SKM-1 (cell line): Measurements from ENCODE around the gene EML6.

Source experiments
- DNase-seq: peaks from one replicate; lab custom pipeline; 2025; ENCODE audit not compliant: unreplicated experiment; lab: John Stamatoyannopoulos, UW

EML6 gene

GRCh38 chr2:54789878-54790277 is 66.4 kb downstream of the EML6 start:
- no peak for DNase-seq

- no peak for DNase-seq
Measured at GRCh38 chr2:54791831-54792230, 68.4 kb downstream of the EML6 start.

- no peak for DNase-seq
Measured at GRCh38 chr2:54797307-54797706, 73.8 kb downstream of the EML6 start.

GRCh38 chr2:54801352-54801751 is 77.9 kb downstream of the EML6 start:
- no peak for DNase-seq

GRCh38 chr2:54803783-54804751 is 80.6 kb downstream of the EML6 start:
- DNase-seq: no peak

- DNase-seq: no peak
Measured at GRCh38 chr2:54805255-54805654, 81.8 kb downstream of the EML6 start.

GRCh38 chr2:54806975-54807374 is 83.5 kb downstream of the EML6 start:
- no peak for DNase-seq

DNA sequence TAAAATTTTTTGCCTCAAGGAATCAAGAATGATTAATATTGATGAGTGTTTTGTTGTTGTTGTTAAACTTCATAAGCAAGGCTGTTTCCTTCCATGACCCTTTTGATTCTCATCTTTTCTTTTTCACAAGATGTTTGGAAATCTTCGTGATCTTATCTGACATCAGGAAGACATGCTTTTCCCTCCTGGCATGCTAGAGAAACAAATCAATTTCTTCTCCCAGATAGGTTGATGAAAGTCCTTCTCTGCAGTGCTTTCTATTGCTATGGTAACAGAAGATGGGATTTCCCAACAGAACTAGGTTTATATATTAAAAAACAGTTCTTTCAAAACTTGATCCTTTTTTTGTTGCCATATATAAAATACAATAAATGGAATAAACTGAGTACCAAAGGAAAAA is 85.2 kb downstream of the EML6 start:
- no peak for DNase-seq

DNA sequence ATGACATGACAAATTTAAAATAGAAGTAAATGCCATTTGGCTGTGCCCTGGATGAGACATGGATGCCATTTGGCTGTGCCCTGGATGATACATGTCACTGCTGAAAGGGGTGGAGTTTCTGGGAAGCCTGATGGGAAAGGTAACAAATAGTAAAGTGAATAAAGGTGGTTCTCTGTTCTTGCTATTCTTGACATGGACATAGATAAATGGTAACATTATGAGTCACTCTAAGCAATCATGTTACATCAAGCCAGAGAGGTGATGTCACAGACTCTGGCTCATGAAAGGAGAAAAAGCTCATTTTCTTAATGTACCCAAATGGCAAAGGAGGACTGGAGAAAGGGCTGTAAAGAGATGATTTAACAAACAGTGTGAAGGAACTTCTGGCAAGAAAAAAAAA is 86.4 kb downstream of the EML6 start:
- no peak for DNase-seq

GRCh38 chr2:54810246-54810645 is 86.8 kb downstream of the EML6 start:
- no peak for DNase-seq

GRCh38 chr2:54813584-54813983 is 90.1 kb downstream of the EML6 start:
- DNase-seq: no peak

DNA sequence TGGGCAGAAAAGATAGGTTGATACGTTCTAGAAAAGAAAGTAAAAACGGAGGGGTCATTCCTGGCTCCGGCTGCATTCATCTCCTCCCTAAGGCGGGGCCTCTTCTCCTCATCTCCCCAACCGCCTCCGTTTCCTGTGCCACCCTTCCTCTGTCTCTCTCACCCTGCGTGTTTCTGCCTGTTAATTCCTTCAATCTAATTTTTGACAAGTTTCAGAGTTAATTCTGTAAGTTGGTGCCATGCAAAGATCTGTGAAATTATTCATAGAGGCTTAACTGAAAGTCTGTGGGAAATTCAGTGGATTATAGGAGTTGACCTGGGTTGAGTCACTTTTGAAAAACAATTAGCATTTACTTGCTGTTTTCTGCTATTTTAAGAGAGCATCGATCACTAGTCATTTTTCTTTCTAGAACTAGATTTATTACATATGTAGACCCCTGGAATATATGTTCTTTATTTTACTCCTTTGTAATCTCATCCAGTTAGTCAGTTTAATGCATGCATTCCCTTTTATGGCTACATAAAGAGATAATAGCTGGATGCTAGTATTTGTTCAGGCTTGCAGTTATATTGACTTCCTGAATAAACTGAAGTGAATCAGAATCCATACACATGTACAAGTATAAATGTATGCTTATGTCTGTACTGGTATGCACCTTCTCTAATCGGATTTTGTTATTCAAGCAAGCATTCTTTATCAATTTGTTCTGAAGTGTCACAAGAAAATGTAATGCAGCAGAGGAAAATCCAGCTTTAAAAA is 91.1 kb downstream of the EML6 start:
- no peak for DNase-seq

- no peak for DNase-seq
Measured at GRCh38 chr2:54815148-54815539, 91.7 kb downstream of the EML6 start.

- no peak for DNase-seq
Measured at GRCh38 chr2:54818226-54818625, 94.8 kb downstream of the EML6 start.

GRCh38 chr2:54820558-54820957 is 97.1 kb downstream of the EML6 start:
- DNase-seq: no peak

DNA sequence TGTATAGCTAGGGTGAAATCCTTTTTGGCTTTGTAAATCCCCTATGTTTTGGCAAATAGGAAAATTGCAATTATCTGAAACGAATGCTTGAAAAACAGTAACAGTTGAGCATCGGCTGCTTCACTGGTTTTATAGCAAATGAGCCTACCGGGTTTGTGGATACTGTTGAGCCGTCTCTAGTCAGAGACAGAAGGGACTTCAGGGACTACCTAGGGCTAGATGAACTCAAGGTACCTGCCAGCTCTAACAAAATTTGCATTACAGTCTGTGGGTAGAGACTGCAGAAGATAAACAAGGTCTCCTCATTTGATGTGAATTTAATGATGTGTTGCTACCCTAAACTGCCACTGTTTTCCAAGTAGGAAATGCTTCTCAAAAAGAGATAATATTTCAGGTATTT is 101.1 kb downstream of the EML6 start:
- DNase-seq: no peak

GRCh38 chr2:54830546-54830945 is 107.1 kb downstream of the EML6 start:
- no peak for DNase-seq

GRCh38 chr2:54831480-54831879 is 108.0 kb downstream of the EML6 start:
- no peak for DNase-seq

DNA sequence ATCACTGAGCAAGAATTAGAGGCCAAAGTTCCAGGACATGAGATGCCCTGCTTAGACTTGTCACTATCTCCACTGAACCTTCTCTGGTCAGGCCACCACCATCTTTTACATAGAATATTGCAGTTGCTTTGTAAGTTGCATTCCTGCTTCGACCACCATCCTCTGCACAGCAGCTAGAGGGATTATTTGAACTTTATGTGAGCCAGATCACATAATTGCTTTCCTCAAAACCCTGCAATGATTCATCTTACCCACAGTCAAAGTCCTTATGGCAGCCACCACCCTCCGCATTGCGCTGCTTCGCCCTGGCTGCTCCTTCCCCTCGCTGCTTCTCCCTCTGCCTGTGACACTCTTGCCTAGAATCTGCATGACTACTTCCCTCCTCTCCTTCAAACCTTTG is 111.3 kb downstream of the EML6 start:
- DNase-seq: no peak

GRCh38 chr2:54836477-54836876 is 113.0 kb downstream of the EML6 start:
- no peak for DNase-seq

- DNase-seq: peak; percentile 4
Measured at GRCh38 chr2:54838585-54839035, 115.1 kb downstream of the EML6 start.
